Loucy (cell line): ENCODE data around the gene ENTPD8.

Experiments used
- CTCF ChIP-seq: fragments of 200-600 bp; sonication (generic); conservative IDR thresholded peaks from 2 replicates; pipeline ENCODE4 v1.5.1; 2014; ENCODE audit warnings: mild to moderate bottlenecking, antibody characterized with exemption, low read length
- EZH2phosphoT487 ChIP-seq: fragments of 200-600 bp; IDR thresholded peaks from 2 replicates; pipeline ENCODE4 v1.6.1; 2018; ENCODE audit warnings: antibody characterized with exemption, mild to moderate bottlenecking, moderate library complexity, borderline replicate concordance

- TF ChIP-seq CTCF (no peak), EZH2phosphoT487 (no peak)
Measured at GRCh38 chr9:137433916-137434431, 7.2 kb downstream of the ENTPD8 start.
